GM23248 (cell line): ENCODE measurements around the gene PDE6B. TPM values are rescaled to one million over a fixed set of nuclear protein-coding genes. Genes with fewer than 3 reads are reported as not detected.

ENCODE experiments used
- DNase-seq: peaks from one replicate; pipeline ENCODE4 v3.0.0-alpha.2; 2015
- H2AFZ ChIP-seq: fragments of 200-600 bp; sonication (generic); 2 replicates; pipeline ENCODE4 v1.6.1; 2016; ENCODE audit warnings: antibody characterized with exemption
- H3F3A ChIP-seq: fragments of 200-600 bp; sonication (generic); 2 replicates; pipeline ENCODE4 v1.6.1; 2016; ENCODE audit warnings: mild to moderate bottlenecking, antibody characterized with exemption, mixed run types; ENCODE audit not compliant: insufficient read depth
- H3K27ac ChIP-seq: fragments of 200-600 bp; sonication (generic); 2 replicates; pipeline ENCODE4 v1.5.1; 2016; ENCODE audit warnings: mild to moderate bottlenecking
- H3K27me3 ChIP-seq: fragments of 200-600 bp; sonication (generic); replicated peaks from 2 replicates; pipeline ENCODE4 v1.6.1; 2016; ENCODE audit warnings: mild to moderate bottlenecking; ENCODE audit not compliant: insufficient read depth
- H3K36me3 ChIP-seq: fragments of 200-600 bp; sonication (generic); 2 replicates; pipeline ENCODE4 v1.6.1; 2016; ENCODE audit warnings: low read depth, mild to moderate bottlenecking
- H3K4me1 ChIP-seq: fragments of 200-600 bp; sonication (generic); 2 replicates; pipeline ENCODE4 v1.6.1; 2016; ENCODE audit warnings: mild to moderate bottlenecking; ENCODE audit not compliant: insufficient read depth
- H3K4me2 ChIP-seq: fragments of 200-600 bp; sonication (generic); one replicate; pipeline ENCODE4 v1.6.1; 2016; ENCODE audit warnings: mild to moderate bottlenecking; ENCODE audit not compliant: unreplicated experiment
- H3K4me3 ChIP-seq: fragments of 200-600 bp; sonication (generic); 2 replicates; pipeline ENCODE4 v1.5.1; 2016; ENCODE audit warnings: mild to moderate bottlenecking
- H3K79me2 ChIP-seq: fragments of 200-600 bp; sonication (generic); 2 replicates; pipeline ENCODE4 v1.6.1; 2016; ENCODE audit warnings: mild to moderate bottlenecking; ENCODE audit not compliant: insufficient read depth
- H3K9ac ChIP-seq: fragments of 200-600 bp; sonication (generic); 2 replicates; pipeline ENCODE4 v1.6.1; 2016; ENCODE audit warnings: mild to moderate bottlenecking
- H3K9me2 ChIP-seq: fragments of 200-600 bp; sonication (generic); 2 replicates; pipeline ENCODE4 v1.6.1; 2016; ENCODE audit warnings: mixed run types, mild to moderate bottlenecking, moderate library complexity; ENCODE audit not compliant: insufficient read depth
- H3K9me3 ChIP-seq: fragments of 200-600 bp; sonication (generic); one replicate; pipeline ENCODE4 v1.6.1; 2017; ENCODE audit warnings: low read depth
- H4K20me1 ChIP-seq: fragments of 200-600 bp; sonication (generic); 2 replicates; pipeline ENCODE4 v1.6.0; 2016; ENCODE audit not compliant: insufficient read depth
- EZH2 ChIP-seq: fragments of 200-600 bp; sonication (generic); IDR thresholded peaks from 2 replicates; pipeline ENCODE4 v1.6.1; 2018; ENCODE audit warnings: antibody characterized with exemption, mild to moderate bottlenecking; ENCODE audit not compliant: insufficient read depth, poor library complexity, severe bottlenecking
- EZH2phosphoT487 ChIP-seq: fragments of 200-600 bp; sonication (generic); IDR thresholded peaks from 2 replicates; pipeline ENCODE4 v1.6.1; 2018; ENCODE audit warnings: antibody characterized with exemption, moderate library complexity, mild to moderate bottlenecking, low read depth; ENCODE audit not compliant: insufficient read depth
- WGBS, 2 experiments: methylation state at CpG; one replicate each; pipeline ENCODE4 v1.1.6; 2015 to 2017; ENCODE audit warnings: low lambda C conversion rate in 2 of 2, low coverage in 1 of 2; ENCODE audit errors: missing lambda C conversion rate in 2 of 2; 5-methylcytosine and 5-hydroxymethylcytosine counted together
- in situ Hi-C: fragments of 300-500 bp; cut with MboI; formaldehyde crosslinking; loops from 2 replicates; pipeline ENCODE4 v1.15.0; 2020
- polyA plus RNA-seq: library from polyadenylated mRNA; unstranded; fragments of >200 nt; fragmentation: Nextera tagmentation; extraction: Ambion mirVana; gene quantifications from 2 replicates; pipeline ENCODE4 v1.2.1, GENCODE V29; 2016
- total RNA-seq: library from RNA; depleted of rRNA; stranded (reverse); fragments of >200 nt; shearing (Covaris generic); gene quantifications from 2 replicates; pipeline ENCODE4 v1.2.3, GENCODE V29; 2014

Gene PDE6B
- total and polyA plus RNA-seq, 2 experiments from 2014 or later: 0.11 TPM; not detected in 1

DNA sequence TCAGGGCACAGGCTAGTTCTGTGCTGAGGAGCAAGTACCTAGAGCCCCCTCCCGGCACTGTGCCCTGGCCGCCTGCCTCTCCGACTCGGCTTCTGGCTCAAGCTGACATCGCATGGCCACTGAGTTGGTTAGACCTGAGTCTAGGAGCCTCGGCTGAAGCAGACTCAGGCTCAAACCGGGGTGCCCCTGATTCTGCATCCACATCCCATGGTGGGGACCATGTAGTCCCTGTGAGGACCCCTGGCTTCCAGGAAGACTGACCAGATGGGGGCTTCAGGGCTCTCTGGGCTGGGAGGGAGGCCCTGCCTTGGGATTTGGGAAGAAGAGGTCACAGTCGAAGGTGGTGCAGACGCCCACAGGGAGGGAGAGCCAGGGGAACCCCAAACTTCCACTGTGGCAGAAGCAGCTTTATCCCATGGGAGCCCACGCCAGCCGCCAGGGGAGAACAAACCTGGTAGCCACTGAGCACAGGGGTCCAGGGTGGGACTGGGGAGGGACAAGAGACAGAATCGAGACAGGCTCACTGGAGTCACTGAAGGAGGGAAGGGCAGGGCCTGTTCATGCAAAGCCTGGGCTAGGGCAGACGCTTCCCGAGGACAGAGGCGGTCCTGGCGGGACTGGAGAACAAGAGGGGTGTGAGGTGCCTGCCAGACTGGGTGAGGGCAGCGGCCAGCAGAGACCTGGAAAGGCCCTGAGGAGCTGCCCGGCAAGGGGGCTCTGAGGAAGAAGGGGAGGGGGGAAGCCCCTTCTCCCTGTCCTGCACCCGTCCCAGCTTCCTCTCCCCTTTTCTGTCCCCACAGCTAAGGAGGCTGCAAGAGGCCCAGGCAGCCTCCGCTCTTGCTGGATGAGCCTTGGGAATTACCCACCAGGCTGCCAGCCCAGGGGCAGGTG, 1.1 kb downstream of the PDE6B start:
- H3K9me3 ChIP-seq: no peaks in the 10 kb centered on the region
- no peak overlapping the region for H3K9ac ChIP-seq
- no peaks in the 10 kb centered on the region for H3K4me1 ChIP-seq
- H3K9me2 ChIP-seq: no peaks in the 10 kb centered on the region
- TF ChIP-seq EZH2 (no peak), EZH2phosphoT487 (no peak)
- no peak overlapping the region for H2AFZ ChIP-seq
- H4K20me1 ChIP-seq: no peaks in the 10 kb centered on the region
- no peaks in the 10 kb centered on the region for H3K79me2 ChIP-seq
- 0 out of 2 replicates have a peak, but pooled peaks cover 8% of the 10 kb centered on the region for H3K27me3 ChIP-seq
- no peak for DNase-seq
- H3F3A ChIP-seq: 0 out of 2 replicates have a peak, but pooled peaks cover 9% of the 10 kb centered on the region
- 35 to 44% methylated on average over 15 to 19 of the region's 20 CpGs for WGBS, 2 experiments
- H3K27ac ChIP-seq: no peak overlapping the region
- no peak overlapping the region for H3K4me2 ChIP-seq
- no peaks in the 10 kb centered on the region for H3K36me3 ChIP-seq
- H3K4me3 ChIP-seq: no peak overlapping the region
- in situ Hi-C loops: no loop called here

DNA sequence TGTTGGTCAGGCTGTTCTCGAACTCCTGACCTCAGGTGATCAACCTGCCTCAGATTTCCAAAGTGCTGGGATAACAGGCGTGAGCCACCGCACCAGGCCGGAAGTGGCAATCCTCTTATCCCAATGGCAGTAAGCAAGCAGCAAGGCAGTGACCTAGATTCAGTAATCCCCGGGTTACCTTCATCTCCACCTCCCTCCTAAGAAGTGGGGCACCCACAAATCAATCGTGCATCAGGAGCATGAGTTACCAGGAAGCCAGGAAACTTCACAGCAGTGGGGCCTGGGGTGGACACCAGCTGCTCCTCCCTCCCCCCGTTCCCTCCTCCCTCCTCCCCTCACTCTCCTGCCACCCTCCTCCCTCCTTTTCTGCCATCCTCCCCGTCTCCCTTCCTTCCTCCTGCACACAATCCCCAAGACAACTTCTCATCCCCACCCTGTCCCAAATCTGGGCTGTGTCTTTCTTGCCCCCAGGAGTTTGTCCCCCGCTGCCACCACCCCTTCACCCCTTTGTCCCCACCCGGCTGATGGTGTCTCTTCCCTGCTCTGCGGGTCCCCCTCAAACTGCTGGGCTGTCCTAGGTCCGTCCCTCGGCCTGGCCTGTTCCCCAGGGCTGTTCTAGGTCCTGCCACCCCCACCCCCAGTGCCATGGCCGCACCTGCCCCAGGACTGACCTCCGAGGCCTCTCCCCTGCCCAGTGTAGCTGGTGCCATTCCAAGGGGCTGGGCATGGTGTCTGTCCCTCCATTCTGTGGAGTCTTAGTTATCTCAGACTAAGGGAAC, 2.2 kb downstream of the PDE6B start:
- WGBS, 2 experiments: 29 to 31% methylated on average over 12 to 14 of the region's 15 CpGs
- in situ Hi-C loops: no loop called here
- H2AFZ ChIP-seq: no peak overlapping the region

DNA sequence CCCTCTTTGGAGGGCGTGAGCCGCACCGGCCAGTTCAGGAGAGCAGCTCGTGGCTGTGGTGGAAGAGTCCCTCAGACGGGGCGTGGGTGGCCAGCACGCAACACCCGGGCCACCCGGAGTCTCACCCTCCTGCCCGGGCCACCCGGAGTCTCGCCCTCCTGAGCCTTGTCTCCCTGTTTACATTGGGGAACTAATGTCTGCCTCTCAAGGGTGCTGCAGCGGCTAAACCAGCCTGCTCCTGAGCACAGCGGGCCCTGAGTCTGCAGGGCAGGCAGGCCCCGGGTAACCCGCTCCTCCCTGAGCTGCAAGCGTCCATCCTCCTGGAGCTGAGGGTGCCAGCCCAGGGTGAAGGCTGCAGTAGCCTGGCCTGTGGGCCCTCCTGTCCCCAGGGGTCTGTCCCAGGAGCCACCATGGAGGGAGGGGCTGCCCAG, 3.0 kb downstream of the PDE6B start:
- no peak overlapping the region for H3K9ac ChIP-seq
- no peak for DNase-seq
- no peaks in the 10 kb centered on the region for H3K9me3 ChIP-seq

More for the DNA sequence above, 2.2 kb downstream of the PDE6B start:
- H3K9me2 ChIP-seq: no peaks in the 10 kb centered on the region
- no peak for TF ChIP-seq EZH2phosphoT487
- no peak for TF ChIP-seq EZH2
- no peaks in the 10 kb centered on the region for H3K36me3 ChIP-seq
- H3K27me3 ChIP-seq: 0 out of 2 replicates have a peak, but pooled peaks cover 8% of the 10 kb centered on the region
- H4K20me1 ChIP-seq: no peaks in the 10 kb centered on the region
- no peaks in the 10 kb centered on the region for H3K9me3 ChIP-seq
- no peaks in the 10 kb centered on the region for H3K4me1 ChIP-seq
- no peak overlapping the region for H3K27ac ChIP-seq
- 0 out of 2 replicates have a peak, but pooled peaks cover 4% of the 10 kb centered on the region for H3F3A ChIP-seq
- no peak overlapping the region for H3K4me3 ChIP-seq
- H3K79me2 ChIP-seq: no peaks in the 10 kb centered on the region
- H3K4me2 ChIP-seq: no peak overlapping the region
- DNase-seq: no peak
- no peak overlapping the region for H3K9ac ChIP-seq

More for the DNA sequence above, 3.0 kb downstream of the PDE6B start:
- Histone ChIP-seq H3K79me2 (no peaks in the 10 kb centered on the region), H3K36me3 (no peaks in the 10 kb centered on the region), H4K20me1 (no peaks in the 10 kb centered on the region), H3K4me1 (no peaks in the 10 kb centered on the region), H3K9me2 (no peaks in the 10 kb centered on the region), H2AFZ (no peak overlapping the region), H3F3A (no peaks in the 10 kb centered on the region), H3K27me3 (0 out of 2 replicates have a peak, but pooled peaks cover 8% of the 10 kb centered on the region), H3K4me3 (no peak overlapping the region), H3K27ac (no peak overlapping the region), H3K4me2 (no peak overlapping the region)
- in situ Hi-C loops: no loop called here
- TF ChIP-seq EZH2phosphoT487 (no peak), EZH2 (no peak)
- whole genome bisulfite sequencing, 2 experiments: 57 to 67% methylated on average over 14 to 17 of the region's 17 CpGs
